SK-MEL-5 (cell line): ENCODE results near the gene CANT1. TPM values are rescaled to one million over a fixed set of nuclear protein-coding genes. Genes with fewer than 3 reads are reported as not detected.

Experiments used
- DNase-seq: peaks from one replicate; pipeline ENCODE4 v3.0.0-alpha.2; 2016; ENCODE audit warnings: low read depth, low spot score
- in situ Hi-C: cut with HindIII; loops from 2 replicates; pipeline ENCODE4 v1.10.0; 2016; ENCODE audit warnings: low sequenced_read_pairs, high pct_unique_total_duplicates, low pct_unique_long_range_greater_than_20kb
- polyA plus RNA-seq, 2 experiments: library from polyadenylated mRNA; depleted of rRNA; stranded (reverse); fragments of >200 nt; gene quantifications; 2 replicates each; pipeline ENCODE4 v1.2.3, GENCODE V29; 2015
- total RNA-seq: library from RNA; depleted of rRNA; stranded (reverse); fragments of >200 nt; shearing (Covaris generic); gene quantifications from 2 replicates; pipeline ENCODE4 v1.2.3, GENCODE V29; 2014; rRNA removed

The CANT1 gene
- total RNA-seq, result 104 and 107 TPM in 2 replicates
- 162 and 163 TPM in 2 replicates for polyA plus RNA-seq (2015; cell fraction: cytosol; rRNA removed)
- polyA plus RNA-seq (2015; cell fraction: nucleus; rRNA removed), result 25.6 and 45.7 TPM in 2 replicates

DNA sequence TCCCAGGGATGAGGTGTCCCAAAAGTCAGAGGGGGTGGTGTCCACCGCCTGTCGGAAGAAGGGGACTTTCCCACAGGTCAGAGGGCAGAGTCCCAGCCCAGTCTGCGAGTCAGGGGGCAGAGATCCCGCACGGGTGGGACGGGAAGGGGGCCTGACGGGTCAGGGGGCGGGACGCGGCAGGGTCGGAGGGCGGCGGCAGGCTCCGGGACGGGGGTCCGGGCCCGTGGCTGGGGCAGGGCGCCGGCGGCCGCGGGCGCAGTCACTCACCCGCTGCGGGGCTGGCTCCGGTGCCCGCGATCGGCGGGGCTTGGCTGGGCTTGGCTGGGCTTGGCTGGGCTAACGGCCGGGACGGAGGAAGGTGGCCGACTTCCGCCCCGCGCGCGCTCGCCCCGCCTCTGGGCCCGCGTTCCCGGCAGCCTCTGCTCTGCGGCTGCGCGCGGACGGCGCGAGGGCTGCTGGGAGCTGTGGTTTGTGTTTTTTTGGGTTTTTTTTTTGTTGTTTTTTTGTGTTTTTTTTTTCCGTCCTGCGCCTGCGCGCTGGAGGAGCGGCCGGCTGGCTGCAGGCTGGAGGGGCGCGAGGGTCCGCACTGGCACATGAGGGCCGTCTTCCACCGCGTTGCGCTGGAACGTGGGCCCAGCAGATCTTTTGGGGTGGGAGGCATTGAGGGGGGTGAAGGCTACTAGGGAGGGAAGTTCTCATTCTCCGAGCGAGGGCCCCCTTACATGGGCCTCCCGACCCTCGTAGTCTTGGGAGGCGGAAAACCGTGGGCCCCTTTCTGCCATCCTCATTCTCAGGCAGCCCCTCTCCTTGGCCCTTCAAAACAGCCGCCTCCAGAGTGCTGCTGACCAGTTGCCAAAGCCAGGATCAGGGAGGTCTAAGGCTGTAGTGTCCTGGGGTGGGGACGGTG is at the start of gene CANT1:
TSS of gene CANT1 (minus strand) at position 368 of the 907 bp plus-strand sequence. CDS start 12,142 bp downstream, outside the sequence.
- in situ Hi-C loops, result no loop called here
- peak; percentile 95 for DNase-seq

DNA sequence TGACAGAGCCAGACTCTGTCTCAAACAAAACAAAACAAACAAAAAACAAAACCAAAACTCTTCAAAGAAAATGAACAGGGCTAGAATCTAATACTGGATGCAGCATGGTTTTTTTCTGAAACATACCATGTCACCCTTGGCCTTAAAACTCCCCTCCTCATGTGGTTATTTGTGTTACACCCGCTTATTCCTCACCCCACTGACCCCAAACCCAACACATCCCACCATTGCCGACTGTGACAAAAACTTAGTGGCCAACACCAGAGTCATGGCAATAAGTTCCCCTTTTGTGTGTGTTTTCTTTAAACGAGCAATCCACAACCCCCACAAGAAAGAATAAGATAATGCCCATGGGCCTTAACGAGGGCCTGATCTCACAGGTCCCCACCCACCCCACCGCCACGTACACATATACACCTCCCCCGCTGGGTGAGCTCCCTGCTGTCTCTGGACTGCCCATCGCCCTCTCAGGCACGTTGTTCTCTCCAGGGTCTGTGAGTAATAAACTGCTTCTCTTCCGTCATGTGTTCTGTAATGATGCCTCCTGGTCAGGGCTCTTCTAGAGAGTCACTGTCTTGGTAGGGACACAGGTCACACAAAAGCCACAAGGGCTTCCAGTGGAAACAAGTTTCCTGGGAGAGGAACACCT is 48.3 kb upstream of the CANT1 start:
- in situ Hi-C loops, result no loop called here
- DNase-seq, result no peak

DNA sequence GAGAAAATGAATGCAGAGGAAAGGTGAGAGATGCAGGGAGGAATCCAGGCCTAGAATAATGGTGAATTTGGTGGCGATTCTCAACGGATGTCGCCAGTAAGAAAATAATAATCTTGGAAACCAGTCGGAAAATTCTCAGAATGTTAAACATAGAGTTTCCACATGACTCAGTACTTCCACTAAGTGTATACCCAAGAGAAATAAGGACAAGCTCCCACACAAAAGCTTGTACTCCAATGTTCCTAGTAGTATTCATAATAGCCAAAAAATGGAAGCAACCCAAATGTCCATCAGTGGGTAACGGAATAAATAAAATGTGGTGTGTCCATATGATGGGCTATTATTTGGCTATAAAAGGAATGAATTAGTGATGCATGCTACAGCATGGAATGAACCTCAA is 45.6 kb upstream of the CANT1 start:
- in situ Hi-C loops, result no loop called here
- DNase-seq, result no peak

DNA sequence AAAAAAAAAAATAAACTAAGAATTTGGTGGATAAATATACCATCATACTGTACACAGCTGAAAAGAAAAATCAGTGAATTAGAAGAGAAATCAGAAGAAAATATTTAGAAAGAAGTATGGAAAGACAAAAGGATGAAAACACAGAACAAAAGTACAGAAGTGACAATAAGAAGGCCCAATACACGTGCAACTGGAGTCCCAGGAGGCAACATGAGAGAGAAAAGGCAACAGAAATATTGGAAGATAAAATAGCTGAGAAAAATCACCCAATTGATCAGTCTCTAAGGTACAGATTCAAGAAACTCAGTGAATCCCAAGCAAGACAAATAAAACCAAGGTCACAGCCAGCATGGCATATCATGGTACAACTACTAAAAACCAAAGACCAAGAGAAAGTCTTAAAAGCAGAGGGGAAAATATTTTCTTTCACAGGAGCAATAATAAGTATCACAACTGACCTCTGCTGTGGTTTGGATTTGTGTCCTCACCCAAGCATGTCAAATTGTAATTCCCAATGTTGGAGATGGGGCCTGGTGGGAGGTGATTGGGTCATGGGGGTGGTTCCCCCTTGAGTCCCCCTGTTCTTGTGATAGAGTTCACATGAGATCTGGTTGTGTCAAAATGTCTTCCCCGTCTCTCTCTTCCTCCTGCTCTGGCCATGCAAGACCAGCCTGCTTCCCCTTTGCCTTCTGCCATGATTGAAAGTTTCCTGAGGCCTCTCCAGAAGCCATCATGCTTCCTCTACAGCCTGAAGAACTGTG is 44.8 kb upstream of the CANT1 start:
- in situ Hi-C loops, result no loop called here

DNA sequence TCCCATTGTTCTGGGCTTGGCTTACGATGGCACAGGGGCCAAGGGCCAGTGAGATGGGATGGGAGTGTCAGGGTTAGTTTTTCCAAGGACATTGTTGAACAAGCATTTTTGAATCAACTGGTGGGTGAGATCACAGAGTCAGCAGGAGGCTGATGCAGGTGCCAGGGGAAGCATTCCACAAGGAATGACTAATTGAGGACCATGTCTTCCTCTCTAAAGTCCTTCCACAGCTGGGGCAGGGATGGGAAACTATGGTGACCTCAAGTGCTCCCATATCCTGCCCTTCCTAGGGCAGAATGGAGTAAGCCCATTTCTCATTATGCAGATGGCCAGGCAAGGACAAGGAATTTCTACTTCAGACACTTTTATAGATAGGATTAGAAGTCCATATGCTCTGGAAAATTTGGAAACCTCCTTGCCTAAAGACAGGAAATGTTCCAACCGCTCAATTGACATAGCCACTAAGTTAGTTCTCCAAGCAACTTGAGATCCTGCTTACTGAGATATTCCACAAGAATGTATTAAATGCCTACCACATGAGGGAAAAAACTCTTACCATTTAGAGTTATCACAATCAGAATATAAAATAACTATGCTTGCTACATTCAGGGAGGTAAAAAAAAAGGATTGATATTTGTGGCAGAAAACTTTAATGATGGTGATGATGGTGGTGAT is 43.8 kb upstream of the CANT1 start:
- in situ Hi-C loops, result no loop called here
- no peak for DNase-seq

More for the DNA sequence above, 44.8 kb upstream of the CANT1 start:
- no peak for DNase-seq

DNA sequence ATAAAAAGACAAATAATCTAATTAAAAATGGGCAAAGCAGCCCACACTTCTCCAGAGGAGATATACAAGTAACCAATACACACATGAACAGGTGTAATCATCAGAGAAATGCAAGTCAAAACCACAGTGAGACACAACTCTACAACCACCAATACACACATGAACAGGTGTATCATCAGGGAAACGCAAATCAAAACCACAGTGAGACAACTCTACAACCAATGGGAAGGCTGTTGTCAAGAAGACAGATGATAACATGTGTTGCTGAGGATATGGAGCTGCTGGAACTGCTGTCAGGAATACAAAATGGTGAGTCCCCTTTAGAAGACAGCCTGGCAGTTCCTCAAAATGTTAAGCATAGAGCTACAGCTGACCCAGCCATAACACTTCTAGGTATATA is 42.6 kb upstream of the CANT1 start:
- in situ Hi-C loops, result no loop called here

DNA sequence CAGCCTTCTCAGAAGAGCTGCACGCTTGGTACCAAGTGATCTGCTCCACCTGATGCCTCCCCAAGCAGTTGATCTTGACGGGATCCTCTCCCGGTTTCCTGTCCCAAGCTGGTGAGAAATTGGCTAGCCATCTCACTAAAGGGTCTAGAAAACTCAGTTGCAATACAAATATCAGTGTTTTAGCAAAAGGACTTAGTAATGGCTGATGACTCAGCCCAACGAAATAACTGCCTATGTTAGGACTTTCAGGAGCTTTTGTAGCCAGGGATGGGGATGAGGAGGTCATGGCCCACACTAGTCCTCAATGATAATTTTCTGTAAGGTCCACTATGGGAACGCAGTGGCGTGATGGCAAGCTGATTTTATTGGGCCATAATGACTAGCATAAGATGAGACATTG is 41.7 kb upstream of the CANT1 start:
- in situ Hi-C loops, result no loop called here
- DNase-seq, result no peak

More for the DNA sequence above, 42.6 kb upstream of the CANT1 start:
- DNase-seq, result no peak

DNA sequence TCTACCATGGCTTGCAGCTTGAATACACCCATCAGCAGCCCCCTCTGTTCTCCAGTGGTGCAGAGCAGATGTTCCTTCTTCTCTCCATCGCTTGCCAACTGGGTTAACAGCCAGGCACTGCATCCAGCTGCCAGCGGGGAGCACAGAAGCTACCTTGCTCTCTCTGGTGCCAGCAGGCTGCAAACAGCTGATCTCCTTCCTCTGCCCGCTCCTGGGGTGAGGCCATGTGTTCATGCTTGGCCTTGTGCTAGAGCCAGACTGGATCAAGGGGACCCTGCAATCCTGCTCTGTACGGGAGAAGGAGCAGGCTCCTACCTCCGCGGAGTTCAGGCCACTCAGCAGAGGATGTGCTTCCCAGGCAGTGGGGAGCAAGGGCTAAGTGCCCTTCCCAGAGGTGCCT is 41.0 kb upstream of the CANT1 start:
- no peak for DNase-seq
- in situ Hi-C loops, result no loop called here

DNA sequence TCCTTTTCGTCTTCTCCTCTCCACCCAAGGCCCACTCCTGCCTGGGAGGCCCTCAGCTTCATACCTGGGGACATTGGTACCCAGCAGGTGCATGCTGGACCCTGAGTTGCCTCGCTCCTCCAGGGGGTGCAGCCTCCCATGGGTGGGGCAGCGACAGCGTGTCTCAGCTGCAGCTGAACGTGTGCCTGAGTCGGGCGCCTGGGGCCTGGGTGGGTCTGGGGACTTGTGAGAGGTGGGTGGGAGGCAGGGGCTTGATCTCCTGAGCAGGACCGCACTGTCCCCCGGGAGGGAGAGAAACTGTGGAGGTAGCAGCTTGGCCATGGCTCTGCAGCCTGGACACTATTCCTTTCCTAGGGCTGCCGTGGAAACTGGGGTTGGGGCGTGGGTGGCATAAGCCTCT is 40.3 kb upstream of the CANT1 start:
- in situ Hi-C loops, result loop anchor here (10.0 kb wide), 1 partner anchor 345 kb away; no protein-coding TSS in a partner anchor
- DNase-seq, result no peak

DNA sequence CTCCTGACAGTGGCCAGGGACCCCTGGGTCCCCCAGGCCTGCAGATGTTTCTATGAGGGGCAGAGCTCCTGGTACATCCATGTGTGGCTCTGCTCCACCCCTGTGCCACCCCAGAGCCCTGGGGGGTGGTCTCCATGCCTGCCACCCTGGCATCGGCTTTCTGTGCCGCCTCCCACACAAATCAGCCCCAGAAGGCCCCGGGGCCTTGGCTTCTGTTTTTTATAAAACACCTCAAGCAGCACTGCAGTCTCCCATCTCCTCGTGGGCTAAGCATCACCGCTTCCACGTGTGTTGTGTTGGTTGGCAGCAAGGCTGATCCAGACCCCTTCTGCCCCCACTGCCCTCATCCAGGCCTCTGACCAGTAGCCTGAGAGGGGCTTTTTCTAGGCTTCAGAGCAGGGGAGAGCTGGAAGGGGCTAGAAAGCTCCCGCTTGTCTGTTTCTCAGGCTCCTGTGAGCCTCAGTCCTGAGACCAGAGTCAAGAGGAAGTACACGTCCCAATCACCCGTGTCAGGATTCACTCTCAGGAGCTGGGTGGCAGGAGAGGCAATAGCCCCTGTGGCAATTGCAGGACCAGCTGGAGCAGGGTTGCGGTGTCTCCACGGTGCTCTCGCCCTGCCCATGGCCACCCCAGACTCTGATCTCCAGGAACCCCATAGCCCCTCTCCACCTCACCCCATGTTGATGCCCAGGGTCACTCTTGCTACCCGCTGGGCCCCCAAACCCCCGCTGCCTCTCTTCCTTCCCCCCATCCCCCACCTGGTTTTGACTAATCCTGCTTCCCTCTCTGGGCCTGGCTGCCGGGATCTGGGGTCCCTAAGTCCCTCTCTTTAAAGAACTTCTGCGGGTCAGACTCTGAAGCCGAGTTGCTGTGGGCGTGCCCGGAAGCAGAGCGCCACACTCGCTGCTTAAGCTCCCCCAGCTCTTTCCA is 39.5 kb upstream of the CANT1 start:
- in situ Hi-C loops, result loop anchor here (10.0 kb wide), 1 partner anchor 346 kb away; no protein-coding TSS in a partner anchor

DNA sequence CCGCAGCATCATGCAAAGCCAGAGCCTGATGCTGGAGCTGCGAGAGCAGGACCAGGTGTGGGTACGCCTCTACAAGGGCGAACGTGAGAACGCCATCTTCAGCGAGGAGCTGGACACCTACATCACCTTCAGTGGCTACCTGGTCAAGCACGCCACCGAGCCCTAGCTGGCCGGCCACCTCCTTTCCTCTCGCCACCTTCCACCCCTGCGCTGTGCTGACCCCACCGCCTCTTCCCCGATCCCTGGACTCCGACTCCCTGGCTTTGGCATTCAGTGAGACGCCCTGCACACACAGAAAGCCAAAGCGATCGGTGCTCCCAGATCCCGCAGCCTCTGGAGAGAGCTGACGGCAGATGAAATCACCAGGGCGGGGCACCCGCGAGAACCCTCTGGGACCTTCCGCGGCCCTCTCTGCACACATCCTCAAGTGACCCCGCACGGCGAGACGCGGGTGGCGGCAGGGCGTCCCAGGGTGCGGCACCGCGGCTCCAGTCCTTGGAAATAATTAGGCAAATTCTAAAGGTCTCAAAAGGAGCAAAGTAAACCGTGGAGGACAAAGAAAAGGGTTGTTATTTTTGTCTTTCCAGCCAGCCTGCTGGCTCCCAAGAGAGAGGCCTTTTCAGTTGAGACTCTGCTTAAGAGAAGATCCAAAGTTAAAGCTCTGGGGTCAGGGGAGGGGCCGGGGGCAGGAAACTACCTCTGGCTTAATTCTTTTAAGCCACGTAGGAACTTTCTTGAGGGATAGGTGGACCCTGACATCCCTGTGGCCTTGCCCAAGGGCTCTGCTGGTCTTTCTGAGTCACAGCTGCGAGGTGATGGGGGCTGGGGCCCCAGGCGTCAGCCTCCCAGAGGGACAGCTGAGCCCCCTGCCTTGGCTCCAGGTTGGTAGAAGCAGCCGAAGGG is 38.6 kb upstream of the CANT1 start:
- DNase-seq, result no peak
- in situ Hi-C loops, result loop anchor here (10.0 kb wide), 1 partner anchor 347 kb away; no protein-coding TSS in a partner anchor

More for the DNA sequence above, 39.5 kb upstream of the CANT1 start:
- DNase-seq, result no peak

DNA sequence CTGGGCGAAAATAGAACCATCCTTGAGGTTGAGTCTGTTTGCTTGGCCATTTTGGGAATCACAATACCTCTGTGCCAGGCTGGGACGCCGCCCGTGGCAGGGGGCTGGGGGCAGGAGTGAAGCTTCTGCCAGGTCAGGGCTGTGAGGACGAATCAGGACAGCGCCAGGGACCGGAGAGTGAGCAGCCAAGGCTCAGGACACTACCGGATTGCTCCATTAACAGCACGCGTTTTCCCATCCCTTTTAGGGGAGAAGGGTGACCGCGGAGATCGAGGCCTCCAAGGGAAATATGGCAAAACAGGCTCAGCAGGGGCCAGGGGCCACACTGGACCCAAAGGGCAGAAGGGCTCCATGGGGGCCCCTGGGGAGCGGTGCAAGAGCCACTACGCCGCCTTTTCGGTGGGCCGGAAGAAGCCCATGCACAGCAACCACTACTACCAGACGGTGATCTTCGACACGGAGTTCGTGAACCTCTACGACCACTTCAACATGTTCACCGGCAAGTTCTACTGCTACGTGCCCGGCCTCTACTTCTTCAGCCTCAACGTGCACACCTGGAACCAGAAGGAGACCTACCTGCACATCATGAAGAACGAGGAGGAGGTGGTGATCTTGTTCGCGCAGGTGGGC is 37.8 kb upstream of the CANT1 start:
- in situ Hi-C loops, result loop anchor here (10.0 kb wide), 1 partner anchor 347 kb away; no protein-coding TSS in a partner anchor
- DNase-seq, result no peak

DNA sequence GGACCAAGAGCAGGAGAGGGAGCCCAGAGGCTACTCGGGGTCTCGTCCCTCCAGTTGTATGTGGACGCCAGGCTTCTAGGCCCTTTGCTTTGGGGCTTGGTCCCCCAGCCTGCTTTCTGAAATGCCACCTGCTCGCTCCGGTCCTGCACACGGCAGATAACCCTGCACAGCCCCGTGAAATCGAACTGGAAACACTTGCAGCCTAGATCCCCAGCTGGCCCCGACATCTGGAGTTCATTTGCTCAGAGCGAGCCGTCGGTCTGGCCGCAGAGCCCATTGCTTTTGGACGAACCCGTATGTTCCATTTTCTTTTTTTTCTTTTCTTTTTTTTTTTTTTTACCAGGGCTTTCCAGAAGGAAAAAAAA is 37.3 kb upstream of the CANT1 start:
- DNase-seq, result no peak
- in situ Hi-C loops, result loop anchor here (10.0 kb wide), 1 partner anchor 348 kb away; no protein-coding TSS in a partner anchor

DNA sequence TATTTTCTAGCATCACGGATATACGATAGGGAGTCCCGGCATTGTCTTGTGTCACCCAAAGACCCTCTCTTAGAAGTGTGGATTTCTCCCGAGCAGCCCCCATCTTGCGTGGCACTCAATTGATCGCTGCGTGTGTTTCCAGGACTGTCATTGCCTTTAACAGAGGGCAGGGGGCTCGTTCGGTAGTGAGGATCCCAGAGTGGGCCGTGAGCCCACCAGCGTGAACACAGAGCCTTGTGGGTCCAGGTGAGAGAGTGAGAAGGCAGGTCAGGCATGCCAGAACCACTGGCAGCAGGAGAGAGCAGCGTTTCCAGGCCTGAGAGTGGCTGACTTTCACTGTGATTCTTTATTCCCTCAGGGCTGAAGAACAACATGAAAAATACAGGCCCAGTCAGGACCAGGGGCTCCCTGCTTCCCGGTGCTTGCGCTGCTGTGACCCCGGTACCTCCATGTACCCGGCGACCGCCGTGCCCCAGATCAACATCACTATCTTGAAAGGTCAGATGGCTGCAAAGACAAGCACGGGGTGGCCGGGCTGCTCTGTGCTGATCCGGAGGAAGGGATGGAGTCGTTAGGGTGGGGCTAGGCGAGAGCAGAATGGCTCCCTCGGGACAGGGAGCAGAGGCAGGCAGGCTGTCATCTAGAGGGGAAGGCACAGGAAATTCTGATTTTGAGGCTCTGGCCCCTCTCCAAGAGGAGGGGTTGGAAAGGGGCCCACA is 36.8 kb upstream of the CANT1 start:
- no peak for DNase-seq
- in situ Hi-C loops, result loop anchor here (10.0 kb wide), 1 partner anchor 348 kb away; no protein-coding TSS in a partner anchor
